IMR-90 (cell line): Measurements from ENCODE around the gene ZBTB48. TPM values are rescaled to one million over a fixed set of nuclear protein-coding genes. Genes with fewer than 3 reads are reported as not detected.
A peak's percentile ranks its signal among the peaks of the same experiment; 100 is the strongest.

Experiments used
- ATAC-seq: fragments of 200-7000 bp; cut with Tn5 transposase; 2 replicates; pipeline ENCODE4 v1.9.1; 2020; ENCODE audit warnings: low read depth, mild to moderate bottlenecking, moderate library complexity
- BruUV-seq: library from RNA; stranded (reverse); fragments of 400-500 nt; replicated peaks from 2 replicates; lab custom pipeline; 2021; lab: Mats Ljungman, UMichigan
- CTCF ChIA-PET: fragments of 300-600 bp; formaldehyde crosslinking; extraction: SDS; loops from one replicate; lab custom pipeline; 2021; ENCODE audit warnings: antibody characterized with exemption; lab: Yijun Ruan, JAX
- POLR2A ChIA-PET: fragments of 300-600 bp; sonication (Branson Sonifier 250); formaldehyde crosslinking; loops from one replicate; lab custom pipeline; 2022; ENCODE audit warnings: antibody characterized with exemption; ENCODE audit not compliant: unreplicated experiment; lab: Charles Lee
- DNase-seq: peaks from one replicate; pipeline ENCODE4 v3.0.0; 2013
- H2AFZ ChIP-seq: replicated peaks from 2 replicates; pipeline ENCODE3; 2013; ENCODE audit warnings: low read length, mild to moderate bottlenecking; ENCODE audit not compliant: poor library complexity
- H2AK5ac ChIP-seq: 2 replicates; pipeline ENCODE4 v1.6.1; 2013; ENCODE audit warnings: low read depth, low read length, inconsistent platforms
- H2AK9ac ChIP-seq: replicated peaks from 2 replicates; pipeline ENCODE3; 2013; ENCODE audit warnings: mild to moderate bottlenecking, low read depth, low read length, moderate library complexity; ENCODE audit not compliant: poor library complexity
- H2BK120ac ChIP-seq: 2 replicates; pipeline ENCODE4 v1.6.1; 2013; ENCODE audit warnings: low read depth, low read length, inconsistent platforms
- H2BK15ac ChIP-seq: 3 replicates; pipeline ENCODE4 v1.6.1; 2013; ENCODE audit warnings: low read depth, low read length, inconsistent platforms
- H2BK20ac ChIP-seq: 2 replicates; pipeline ENCODE4 v1.6.1; 2013; ENCODE audit warnings: low read depth, mild to moderate bottlenecking, inconsistent platforms, low read length, moderate library complexity
- H2BK5ac ChIP-seq: 2 replicates; pipeline ENCODE4 v1.6.1; 2013; ENCODE audit warnings: mild to moderate bottlenecking, low read depth, low read length, inconsistent platforms; ENCODE audit not compliant: poor library complexity, severe bottlenecking
- H3K14ac ChIP-seq: replicated peaks from 2 replicates; pipeline ENCODE4 v1.6.1; 2013; ENCODE audit warnings: low read depth, low read length, inconsistent platforms
- H3K18ac ChIP-seq: 2 replicates; pipeline ENCODE4 v1.6.1; 2013; ENCODE audit warnings: low read depth, low read length, control low read depth
- H3K23ac ChIP-seq: 2 replicates; pipeline ENCODE4 v1.6.1; 2013; ENCODE audit warnings: low read depth, low read length, inconsistent platforms
- H3K27ac ChIP-seq: 2 replicates; pipeline ENCODE4 v1.5.1; 2013; ENCODE audit warnings: mild to moderate bottlenecking, control low read depth, low read length; ENCODE audit not compliant: insufficient read depth
- H3K27me3 ChIP-seq: 2 replicates; pipeline ENCODE4 v1.6.1; 2013; ENCODE audit warnings: low read length; ENCODE audit not compliant: control insufficient read depth, insufficient read depth
- H3K36me3 ChIP-seq: 2 replicates; pipeline ENCODE4 v1.6.1; 2013; ENCODE audit warnings: low read length, mixed read lengths; ENCODE audit not compliant: control insufficient read depth, insufficient read depth
- H3K4ac ChIP-seq: 2 replicates; pipeline ENCODE4 v1.6.1; 2013; ENCODE audit warnings: low read depth, low read length, inconsistent platforms
- H3K4me1 ChIP-seq: 2 replicates; pipeline ENCODE4 v1.6.1; 2013; ENCODE audit warnings: low read length, mixed read lengths; ENCODE audit not compliant: control insufficient read depth, insufficient read depth
- H3K4me2 ChIP-seq: 2 replicates; pipeline ENCODE4 v1.6.1; 2013; ENCODE audit warnings: low read depth, mild to moderate bottlenecking, control low read depth, low read length, moderate library complexity
- H3K4me3 ChIP-seq: 2 replicates; pipeline ENCODE4 v1.5.1; 2013; ENCODE audit warnings: low read depth, mild to moderate bottlenecking, control low read depth, low read length, moderate library complexity; ENCODE audit not compliant: insufficient read depth
- H3K56ac ChIP-seq: 2 replicates; pipeline ENCODE4 v1.6.1; 2013; ENCODE audit warnings: low read length, inconsistent platforms; ENCODE audit not compliant: insufficient read depth; ENCODE audit errors: extremely low read depth
- H3K79me1 ChIP-seq, 2 experiments: 2 replicates each; pipeline ENCODE4 v1.6.1; 2013; ENCODE audit warnings: low read length in 2 of 2, inconsistent platforms in 1 of 2, low read depth in 1 of 2
- H3K9ac ChIP-seq: 2 replicates; pipeline ENCODE4 v1.6.1; 2013; ENCODE audit warnings: low read depth, low read length, control low read depth
- H3K9me1 ChIP-seq: 2 replicates; pipeline ENCODE4 v1.6.1; 2013; ENCODE audit warnings: low read length, inconsistent platforms; ENCODE audit not compliant: insufficient read depth
- H3K9me3 ChIP-seq: 2 replicates; pipeline ENCODE4 v1.6.1; 2013; ENCODE audit warnings: low read length; ENCODE audit not compliant: control insufficient read depth, insufficient read depth
- H4K20me1 ChIP-seq: 2 replicates; pipeline ENCODE4 v1.6.1; 2013; ENCODE audit warnings: low read length, inconsistent platforms; ENCODE audit not compliant: insufficient read depth
- H4K5ac ChIP-seq: 2 replicates; pipeline ENCODE4 v1.6.1; 2013; ENCODE audit warnings: mild to moderate bottlenecking, low read depth, low read length, control low read depth
- H4K8ac ChIP-seq, 2 experiments: 2 replicates each; pipeline ENCODE4 v1.6.1; 2013; ENCODE audit warnings: low read depth in 2 of 2, low read length in 2 of 2, control low read depth in 1 of 2, inconsistent platforms in 1 of 2
- H4K91ac ChIP-seq: 2 replicates; pipeline ENCODE4 v1.6.1; 2013; ENCODE audit warnings: low read depth, low read length, inconsistent platforms; ENCODE audit not compliant: insufficient read depth
- BHLHE40 ChIP-seq: fragments of 150-350 bp; IDR thresholded peaks from 2 replicates; pipeline ENCODE4 v1.6.1; 2016; ENCODE audit warnings: mild to moderate bottlenecking, low read depth, low read length
- CEBPB ChIP-seq: IDR thresholded peaks from 2 replicates; pipeline ENCODE4 v1.6.1; 2012; ENCODE audit warnings: low read depth, low read length, improper control_type of control experiment
- ELK1 ChIP-seq: fragments of 150-350 bp; IDR thresholded peaks from 2 replicates; pipeline ENCODE4 v1.6.1; 2016; ENCODE audit warnings: low read depth, mild to moderate bottlenecking, low read length, moderate library complexity, borderline replicate concordance
- FOS ChIP-seq: fragments of 150-350 bp; IDR thresholded peaks from 2 replicates; pipeline ENCODE4 v1.6.1; 2016; ENCODE audit warnings: low read depth, low read length
- MAFK ChIP-seq: IDR thresholded peaks from 2 replicates; pipeline ENCODE4 v1.6.1; 2012; ENCODE audit warnings: low read depth, low read length, improper control_type of control experiment
- MAZ ChIP-seq: IDR thresholded peaks from 2 replicates; pipeline ENCODE4 v1.6.1; 2012; ENCODE audit warnings: low read depth, mild to moderate bottlenecking, low read length, improper control_type of control experiment, moderate library complexity, borderline replicate concordance
- NFE2L2 ChIP-seq: fragments of 150-350 bp; IDR thresholded peaks from 2 replicates; pipeline ENCODE4 v1.6.1; 2016; ENCODE audit warnings: low read depth, mild to moderate bottlenecking, low read length
- POLR2A ChIP-seq: IDR thresholded peaks from 2 replicates; pipeline ENCODE4 v1.6.1; 2012; ENCODE audit warnings: mild to moderate bottlenecking, low read depth, low read length
- RAD21 ChIP-seq: IDR thresholded peaks from 2 replicates; pipeline ENCODE4 v1.6.1; 2012; ENCODE audit warnings: low read length, improper control_type of control experiment
- RCOR1 ChIP-seq: IDR thresholded peaks from 2 replicates; pipeline ENCODE4 v1.6.1; 2012; ENCODE audit warnings: mild to moderate bottlenecking, low read length, improper control_type of control experiment; ENCODE audit not compliant: insufficient replicate concordance
- SMC3 ChIP-seq: fragments of 150-350 bp; IDR thresholded peaks from 2 replicates; pipeline ENCODE4 v1.6.1; 2016; ENCODE audit warnings: low read depth, mild to moderate bottlenecking, antibody characterized with exemption, low read length, moderate library complexity
- USF2 ChIP-seq: fragments of 150-350 bp; IDR thresholded peaks from 2 replicates; pipeline ENCODE4 v1.6.1; 2017; ENCODE audit warnings: mild to moderate bottlenecking, antibody characterized with exemption, low read length, low read depth
- WGBS, 2 experiments: methylation state at CpG; one replicate each; pipeline versions ENCODE4 v1.1.5 to v1.1.7; 2013; ENCODE audit warnings: missing lambda C conversion rate in 2 of 2; ENCODE audit not compliant: insufficient read length in 1 of 2; ENCODE audit errors: extremely low coverage in 2 of 2; 5-methylcytosine and 5-hydroxymethylcytosine counted together
- dilution Hi-C: fragments of 300-500 bp; cut with HindIII; formaldehyde crosslinking; loops from one replicate; pipeline ENCODE4 v1.14.3; 2018; ENCODE audit warnings: low sequenced_read_pairs; ENCODE audit not compliant: unreplicated experiment
- in situ Hi-C: fragments of 300-500 bp; cut with MboI; formaldehyde crosslinking; loops from 3 replicates; pipeline ENCODE4 v1.14.3; 2019; ENCODE audit warnings: low sequenced_read_pairs, inconsistent platforms, mixed read lengths
- intact Hi-C: fragments of 100-400 bp; cut with micrococcal nuclease; formaldehyde crosslinking; loops from 2 replicates; pipeline ENCODE4 v1.10.0; 2022
- polyA plus RNA-seq, 3 experiments: library from polyadenylated mRNA; depleted of rRNA; stranded (reverse); fragments of >200 nt; gene quantifications; 2 replicates each; pipeline ENCODE4 v1.2.3, GENCODE V29; 2012; ENCODE audit warnings: low replicate concordance in 1 of 3
- total RNA-seq: library from RNA; depleted of rRNA; stranded (reverse); fragments of >200 nt; gene quantifications from 2 replicates; pipeline ENCODE4 v1.2.3, GENCODE V29; 2012
- TF ChIP-seq, protein P1 (sequence below): conservative IDR thresholded peaks from 2 replicates; pipeline ENCODE4 v1.5.1; 2012; ENCODE audit warnings: mild to moderate bottlenecking, low read depth, low read length, improper control_type of control experiment

Gene ZBTB48
- total and polyA plus RNA-seq, 2 of the 4 experiments (the other 2 are of a cell fraction) = 9.3 to 17.5 TPM

DNA sequence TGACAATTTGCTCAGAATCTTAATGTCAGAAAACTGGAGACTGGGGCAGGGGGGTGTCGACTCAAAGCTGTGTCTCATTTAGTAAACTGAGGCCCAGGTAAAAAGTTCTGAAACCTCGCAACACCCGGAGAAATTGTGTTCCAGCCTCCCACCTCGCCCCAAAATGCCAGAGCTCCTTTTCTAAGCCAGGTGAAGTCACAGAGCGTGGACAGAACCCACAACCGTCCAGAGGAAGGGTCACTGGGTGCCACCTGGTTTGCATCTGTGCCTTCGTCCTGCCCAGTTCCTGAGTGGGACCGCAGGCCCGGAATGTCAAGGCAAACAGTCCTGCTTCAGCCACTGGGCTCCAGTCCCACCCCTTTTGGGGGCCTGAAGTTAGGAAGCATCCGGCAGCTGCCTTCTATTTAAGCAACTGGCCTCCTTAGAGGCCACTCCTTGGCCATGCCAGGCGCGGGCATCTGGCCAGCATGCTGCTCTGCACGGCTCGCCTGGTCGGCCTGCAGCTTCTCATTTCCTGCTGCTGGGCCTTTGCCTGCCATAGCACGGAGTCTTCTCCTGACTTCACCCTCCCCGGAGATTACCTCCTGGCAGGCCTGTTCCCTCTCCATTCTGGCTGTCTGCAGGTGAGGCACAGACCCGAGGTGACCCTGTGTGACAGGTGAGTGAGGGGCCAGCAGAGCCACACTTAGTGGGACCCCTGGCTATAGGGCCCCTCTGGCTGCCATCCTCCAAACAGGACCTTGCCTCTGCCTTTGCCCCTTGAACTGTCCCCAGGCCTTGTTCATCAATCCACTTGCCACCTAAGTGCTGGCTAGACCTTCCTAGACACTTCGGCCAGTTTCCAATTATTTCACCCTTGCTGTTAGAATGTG lies 24.7 kb upstream of the ZBTB48 start, which contains the start of gene TAS1R1:
TSS of gene TAS1R1 (plus strand) at position 401 of the 872 bp plus-strand sequence. CDS start at position 468, 67 bp downstream.
- peak within 1 kb of the TSS; percentile 95 for H2AFZ ChIP-seq
- DNase-seq = no peak
- peak within 1 kb of the TSS; percentile 85 to 88 for H4K8ac ChIP-seq
- H3K9me3 ChIP-seq = no peaks in the 10 kb centered on the region
- no peak for ATAC-seq
- no TSS peak for BruUV-seq
- peak within 1 kb of the TSS; percentile 39; the same call in 1 of the 2 replicates for H3K4ac ChIP-seq
- WGBS, 2 experiments = 90% methylated on average over 11 of the region's 19 CpGs; no CpG with 5 or more reads in 1 of the 2 experiments
- peak within 1 kb of the TSS; percentile 96 for H2AK9ac ChIP-seq
- no peak within 1 kb of the TSS for H3K23ac ChIP-seq
- intact Hi-C loops = loop anchor here (1.0 kb wide), 1 partner anchor 69 kb away; no protein-coding TSS in a partner anchor
- POLR2A ChIA-PET = no interaction called here
- dilution Hi-C loops = no loop called here
- H4K20me1 ChIP-seq = 0 out of 2 replicates have a peak, but pooled peaks cover 9% of the 10 kb centered on the region
- H4K91ac ChIP-seq = peak within 1 kb of the TSS; percentile 41; the same call in 1 of the 2 replicates
- peaks cover 6% of the 10 kb centered on the region for H3K36me3 ChIP-seq
- 0 out of 2 replicates have a peak within 1 kb of the TSS, but pooled peaks have one; percentile 44 for H2BK120ac ChIP-seq
- H3K9me1 ChIP-seq = peaks cover 4% of the 10 kb centered on the region; the same call in 1 of the 2 replicates
- H3K56ac ChIP-seq = peak within 1 kb of the TSS; percentile 58; the same call in 1 of the 2 replicates
- peak within 1 kb of the TSS; percentile 56 for H2BK5ac ChIP-seq
- H3K4me1 ChIP-seq = peaks cover 5% of the 10 kb centered on the region
- peak within 1 kb of the TSS; percentile 75 for H3K4me3 ChIP-seq
- H3K4me2 ChIP-seq = peak within 1 kb of the TSS; percentile 82
- in situ Hi-C loops = no loop called here
- peak within 1 kb of the TSS; percentile 64; the same call in 1 of the 2 replicates for H3K27ac ChIP-seq
- no peak within 1 kb of the TSS; the same call in 1 of the 2 replicates for H2AK5ac ChIP-seq
- H3K27me3 ChIP-seq = no peaks in the 10 kb centered on the region
- H3K79me1 ChIP-seq = peaks cover 11 to 24% of the 10 kb centered on the region in 2 experiments
- no peak within 1 kb of the TSS for H3K18ac ChIP-seq
- peak within 1 kb of the TSS; percentile 48 for H3K9ac ChIP-seq
- H2BK20ac ChIP-seq = no peak within 1 kb of the TSS
- CTCF ChIA-PET = interaction anchor here (0.6 to 1.2 kb wide), 7 partner anchors 10 to 1504 kb away, joined by 3 to 7 read pairs (median 4); no protein-coding TSS in a partner anchor
- no peak within 1 kb of the TSS for H2BK15ac ChIP-seq
- peak within 1 kb of the TSS; percentile 44; the same call in 1 of the 2 replicates for H3K14ac ChIP-seq
- peak within 1 kb of the TSS; percentile 10 for H4K5ac ChIP-seq
- no peak for TF ChIP-seq POLR2A
- TF ChIP-seq CEBPB = no peak
- TF ChIP-seq FOS = no peak
- no peak for TF ChIP-seq BHLHE40
- TF ChIP-seq, protein P1, sequence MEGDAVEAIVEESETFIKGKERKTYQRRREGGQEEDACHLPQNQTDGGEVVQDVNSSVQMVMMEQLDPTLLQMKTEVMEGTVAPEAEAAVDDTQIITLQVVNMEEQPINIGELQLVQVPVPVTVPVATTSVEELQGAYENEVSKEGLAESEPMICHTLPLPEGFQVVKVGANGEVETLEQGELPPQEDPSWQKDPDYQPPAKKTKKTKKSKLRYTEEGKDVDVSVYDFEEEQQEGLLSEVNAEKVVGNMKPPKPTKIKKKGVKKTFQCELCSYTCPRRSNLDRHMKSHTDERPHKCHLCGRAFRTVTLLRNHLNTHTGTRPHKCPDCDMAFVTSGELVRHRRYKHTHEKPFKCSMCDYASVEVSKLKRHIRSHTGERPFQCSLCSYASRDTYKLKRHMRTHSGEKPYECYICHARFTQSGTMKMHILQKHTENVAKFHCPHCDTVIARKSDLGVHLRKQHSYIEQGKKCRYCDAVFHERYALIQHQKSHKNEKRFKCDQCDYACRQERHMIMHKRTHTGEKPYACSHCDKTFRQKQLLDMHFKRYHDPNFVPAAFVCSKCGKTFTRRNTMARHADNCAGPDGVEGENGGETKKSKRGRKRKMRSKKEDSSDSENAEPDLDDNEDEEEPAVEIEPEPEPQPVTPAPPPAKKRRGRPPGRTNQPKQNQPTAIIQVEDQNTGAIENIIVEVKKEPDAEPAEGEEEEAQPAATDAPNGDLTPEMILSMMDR = no peak
- no peak for TF ChIP-seq ELK1
- TF ChIP-seq SMC3 = no peak
- no peak for TF ChIP-seq NFE2L2
- no peak for TF ChIP-seq RCOR1
- TF ChIP-seq MAZ = no peak
- TF ChIP-seq MAFK = no peak
- TF ChIP-seq USF2 = no peak
- TF ChIP-seq RAD21 = no peak
